ENCODE results near the gene C1orf105. TPM values are rescaled to one million over a fixed set of nuclear protein-coding genes. Genes with fewer than 3 reads are reported as not detected.

C1orf105 gene
- total RNA-seq, 4 donors from 2014 or later, result 0.61 to 0.67 TPM; not detected in 2

DNA sequence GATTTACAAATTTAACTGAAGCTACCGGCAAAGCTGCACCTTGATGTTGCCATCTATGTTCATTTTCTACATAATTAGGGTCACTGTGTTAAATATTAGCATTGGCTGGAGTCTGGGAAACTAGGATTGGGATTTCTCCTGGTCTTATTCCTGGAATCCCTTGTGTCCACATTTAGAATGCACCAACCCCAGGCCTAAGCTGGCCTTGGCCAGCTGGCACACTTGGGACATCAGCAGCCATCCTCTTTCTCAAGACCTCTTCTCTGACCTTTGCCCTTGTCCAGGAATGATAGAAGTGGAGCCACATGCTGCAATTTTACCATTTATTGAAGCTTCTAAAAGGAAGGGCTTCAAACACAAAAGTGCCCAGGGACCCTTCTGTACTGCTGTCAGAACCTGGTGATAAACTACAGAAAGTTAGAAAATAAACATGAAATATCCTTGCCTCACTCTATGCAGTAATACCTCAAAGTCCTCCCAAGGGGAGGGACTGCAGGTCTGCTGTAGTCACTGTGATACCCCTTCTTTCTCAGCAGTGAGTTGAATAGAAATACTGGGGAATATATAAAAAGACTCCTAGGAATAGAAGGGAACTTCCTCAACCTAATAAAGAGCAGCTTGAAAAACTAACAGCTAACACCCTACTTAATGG lies 37.1 kb downstream of the C1orf105 start:
- no peaks in the 10 kb centered on the region for H3K27me3 ChIP-seq
- in situ Hi-C loops (cut with MboI; ENCODE audit: low sequenced_read_pairs in 4 of 4), result loop anchor here in 1 of 4 donors (25.0 kb wide), 1 partner anchor 255 kb away; no protein-coding TSS in a partner anchor
- no peaks in the 10 kb centered on the region for H3K9me3 ChIP-seq
- no peak overlapping the region for H3K4me3 ChIP-seq
- ATAC-seq, result no peak
- H3K4me1 ChIP-seq, result peaks cover 10 to 12% of the 10 kb centered on the region in 2 donors
- intact Hi-C loops (cut with DNase I; ENCODE audit: low total_unique reads), result no loop called here
- no peak overlapping the region for H3K27ac ChIP-seq
- TF ChIP-seq POLR2A (IDR thresholded peaks at IDR 0.05), result no peak
- H3K36me3 ChIP-seq, result no peaks in the 10 kb centered on the region
- DNase-seq, result no peak

DNA sequence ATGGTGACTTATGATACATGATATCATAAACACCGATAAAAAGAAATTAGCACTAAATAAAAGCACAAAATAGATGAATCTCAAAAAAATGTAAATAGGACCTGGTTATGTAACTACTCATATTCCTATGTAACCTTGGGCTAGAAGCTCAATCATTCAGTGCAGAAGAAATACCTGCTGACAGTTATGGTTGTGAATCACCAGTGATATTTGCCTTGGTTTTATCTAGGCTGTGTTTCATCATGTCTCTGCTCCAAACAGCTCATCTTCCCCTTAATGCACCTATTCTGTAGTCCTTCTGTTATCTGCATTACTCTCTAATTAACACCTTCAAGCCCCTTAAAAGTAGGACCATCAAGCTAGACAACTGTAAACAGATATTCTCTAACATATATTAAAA lies 39.7 kb downstream of the C1orf105 start:
- Histone ChIP-seq H3K9me3 (no peaks in the 10 kb centered on the region), H3K27me3 (no peaks in the 10 kb centered on the region), H3K36me3 (no peaks in the 10 kb centered on the region), H3K27ac (no peak overlapping the region), H3K4me1 (peaks cover 0 to under 1% of the 10 kb centered on the region in 2 donors), H3K4me3 (no peak overlapping the region)
- ATAC-seq, result no peak
- TF ChIP-seq, protein P1, sequence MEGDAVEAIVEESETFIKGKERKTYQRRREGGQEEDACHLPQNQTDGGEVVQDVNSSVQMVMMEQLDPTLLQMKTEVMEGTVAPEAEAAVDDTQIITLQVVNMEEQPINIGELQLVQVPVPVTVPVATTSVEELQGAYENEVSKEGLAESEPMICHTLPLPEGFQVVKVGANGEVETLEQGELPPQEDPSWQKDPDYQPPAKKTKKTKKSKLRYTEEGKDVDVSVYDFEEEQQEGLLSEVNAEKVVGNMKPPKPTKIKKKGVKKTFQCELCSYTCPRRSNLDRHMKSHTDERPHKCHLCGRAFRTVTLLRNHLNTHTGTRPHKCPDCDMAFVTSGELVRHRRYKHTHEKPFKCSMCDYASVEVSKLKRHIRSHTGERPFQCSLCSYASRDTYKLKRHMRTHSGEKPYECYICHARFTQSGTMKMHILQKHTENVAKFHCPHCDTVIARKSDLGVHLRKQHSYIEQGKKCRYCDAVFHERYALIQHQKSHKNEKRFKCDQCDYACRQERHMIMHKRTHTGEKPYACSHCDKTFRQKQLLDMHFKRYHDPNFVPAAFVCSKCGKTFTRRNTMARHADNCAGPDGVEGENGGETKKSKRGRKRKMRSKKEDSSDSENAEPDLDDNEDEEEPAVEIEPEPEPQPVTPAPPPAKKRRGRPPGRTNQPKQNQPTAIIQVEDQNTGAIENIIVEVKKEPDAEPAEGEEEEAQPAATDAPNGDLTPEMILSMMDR (IDR thresholded peaks at IDR 0.05 in 4 of 5, conservative IDR thresholded peaks at IDR 0.05 in 1 of 5), result no peak
- no peak for TF ChIP-seq POLR2A (IDR thresholded peaks at IDR 0.05)
- DNase-seq, result no peak
- intact Hi-C loops (cut with DNase I; ENCODE audit: low total_unique reads) (no loop called here), in situ Hi-C loops (cut with MboI; ENCODE audit: low sequenced_read_pairs in 4 of 4) (loop anchor here in 1 of 4 donors (25.0 kb wide), 1 partner anchor 252 kb away; no protein-coding TSS in a partner anchor)

DNA sequence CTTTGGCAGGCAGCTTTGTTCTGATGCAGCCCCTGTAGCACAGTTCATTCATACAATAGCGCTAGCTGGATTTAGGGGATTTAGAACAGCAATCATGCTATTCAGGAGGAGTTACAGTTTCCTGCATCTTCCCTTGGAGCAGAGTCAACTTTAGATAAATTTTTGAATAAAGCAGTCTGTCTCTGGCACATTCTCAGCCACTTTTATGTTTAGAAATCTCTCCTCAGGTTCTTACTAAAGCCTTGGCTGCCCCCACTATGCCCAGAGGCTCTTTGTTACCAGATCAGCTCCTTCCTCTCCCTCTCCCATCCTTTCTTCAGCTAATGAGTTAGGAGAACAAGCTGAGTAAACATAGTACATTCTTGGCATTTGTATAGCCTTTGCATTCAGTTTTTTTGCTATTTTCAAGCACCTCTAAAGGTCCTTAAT lies 40.4 kb downstream of the C1orf105 start:
- no peak overlapping the region for H3K27ac ChIP-seq
- H3K27me3 ChIP-seq, result no peaks in the 10 kb centered on the region
- TF ChIP-seq, protein P1 (IDR thresholded peaks at IDR 0.05 in 4 of 5, conservative IDR thresholded peaks at IDR 0.05 in 1 of 5), result no peak
- no peak for TF ChIP-seq POLR2A (IDR thresholded peaks at IDR 0.05)
- in situ Hi-C loops (cut with MboI; ENCODE audit: low sequenced_read_pairs in 4 of 4) (loop anchor here in 1 of 4 donors (25.0 kb wide), 1 partner anchor 251 kb away; no protein-coding TSS in a partner anchor), intact Hi-C loops (cut with DNase I; ENCODE audit: low total_unique reads) (no loop called here)
- DNase-seq, result no peak
- no peak overlapping the region for H3K4me3 ChIP-seq
- peaks cover 0 to 8% of the 10 kb centered on the region in 2 donors for H3K4me1 ChIP-seq
- H3K9me3 ChIP-seq, result no peaks in the 10 kb centered on the region
- no peak for ATAC-seq
- H3K36me3 ChIP-seq, result no peaks in the 10 kb centered on the region

DNA sequence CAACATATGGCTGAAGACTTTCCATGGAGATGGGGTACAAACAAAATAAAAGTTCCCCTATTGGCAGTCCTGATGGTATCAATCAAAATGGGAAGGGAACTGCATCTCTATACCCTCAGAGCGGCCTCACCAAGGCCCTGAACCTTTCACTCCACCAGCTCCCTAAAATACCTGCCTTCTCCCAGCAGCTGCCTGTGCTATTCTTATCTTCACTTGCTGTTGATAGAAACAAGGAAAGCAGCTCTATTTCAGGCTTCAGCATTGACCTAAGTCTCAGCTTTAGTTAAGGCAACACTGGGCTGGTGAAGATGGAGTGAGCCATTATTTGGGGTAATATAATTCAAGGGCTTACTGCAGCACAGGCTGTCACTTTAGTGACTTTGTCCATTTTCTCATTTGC lies 45.1 kb downstream of the C1orf105 start:
- no peak overlapping the region for H3K4me3 ChIP-seq
- H3K36me3 ChIP-seq, result no peaks in the 10 kb centered on the region
- intact Hi-C loops (cut with DNase I; ENCODE audit: low total_unique reads) (no loop called here), in situ Hi-C loops (cut with MboI; ENCODE audit: low sequenced_read_pairs in 4 of 4) (loop anchor here in 1 of 4 donors (25.0 kb wide), 1 partner anchor 247 kb away; no protein-coding TSS in a partner anchor)
- peaks cover 0 to 9% of the 10 kb centered on the region in 2 donors for H3K4me1 ChIP-seq
- TF ChIP-seq, protein P1 (IDR thresholded peaks at IDR 0.05 in 4 of 5, conservative IDR thresholded peaks at IDR 0.05 in 1 of 5), result no peak
- no peak for TF ChIP-seq POLR2A (IDR thresholded peaks at IDR 0.05)
- H3K9me3 ChIP-seq, result no peaks in the 10 kb centered on the region
- H3K27me3 ChIP-seq, result no peaks in the 10 kb centered on the region
- DNase-seq, result no peak
- ATAC-seq, result peak in 1 of 2 donors; percentile 63
- H3K27ac ChIP-seq, result no peak overlapping the region

DNA sequence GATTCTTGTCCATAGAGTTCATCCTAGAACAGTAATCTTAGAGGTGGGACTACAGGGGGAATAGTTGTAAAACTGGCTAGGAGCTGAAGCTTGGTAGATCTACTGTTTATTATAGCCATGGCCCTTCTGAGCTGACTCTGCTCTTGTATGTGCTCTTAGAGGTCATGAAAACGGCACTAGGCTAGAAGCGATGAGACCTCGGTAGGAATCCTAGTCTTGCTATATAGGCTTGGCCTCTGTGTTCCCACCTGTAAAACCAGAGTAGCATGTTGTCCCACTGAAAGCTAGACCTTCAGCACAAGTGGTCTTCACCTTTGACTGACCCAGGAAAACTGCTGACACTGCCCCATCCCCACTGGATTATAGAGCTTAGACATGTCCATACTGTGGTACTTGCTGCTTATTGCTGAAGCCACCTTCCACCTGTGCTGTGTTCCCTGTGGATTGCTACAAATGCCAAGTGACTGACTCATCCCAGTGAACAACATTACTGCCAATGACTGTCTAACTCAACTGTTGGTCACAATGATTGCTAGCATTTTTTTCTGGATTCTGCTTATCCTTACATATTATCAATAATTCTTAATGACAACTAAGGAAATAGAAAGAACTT lies 46.4 kb downstream of the C1orf105 start:
- intact Hi-C loops (cut with DNase I; ENCODE audit: low total_unique reads), result no loop called here

More for the DNA sequence above, 46.4 kb downstream of the C1orf105 start:
- DNase-seq, result no peak
- H3K27me3 ChIP-seq, result no peaks in the 10 kb centered on the region
- in situ Hi-C loops (cut with MboI; ENCODE audit: low sequenced_read_pairs in 4 of 4), result loop anchor here in 1 of 4 donors (25.0 kb wide), 1 partner anchor 245 kb away; no protein-coding TSS in a partner anchor
- H3K4me1 ChIP-seq, result peaks cover 0 to 9% of the 10 kb centered on the region in 2 donors
- H3K4me3 ChIP-seq, result no peak overlapping the region
- no peak for ATAC-seq
- H3K36me3 ChIP-seq, result no peaks in the 10 kb centered on the region
- TF ChIP-seq POLR2A (IDR thresholded peaks at IDR 0.05), result no peak
- TF ChIP-seq, protein P1 (IDR thresholded peaks at IDR 0.05 in 4 of 5, conservative IDR thresholded peaks at IDR 0.05 in 1 of 5), result no peak
- no peaks in the 10 kb centered on the region for H3K9me3 ChIP-seq
- no peak overlapping the region for H3K27ac ChIP-seq

All from gastrocnemius medialis (tissue), 4 donors.